HAP-1 (cell line): ENCODE results near the gene LRP6.

ENCODE experiments used
- DNase-seq, 2 experiments: peaks; one replicate each; pipeline ENCODE4 v3.0.0-alpha.2; 2016 to 2020; ENCODE audit warnings: low spot score in 2 of 2
- H3K27me3 ChIP-seq: fragments of 250-450 bp; sonication (Bioruptor Pico); 2 replicates; pipeline ENCODE4 v1.5.1; 2020; ENCODE audit warnings: low read depth, mild to moderate bottlenecking, moderate library complexity
- H3K36me3 ChIP-seq: fragments of 250-450 bp; sonication (Bioruptor Pico); replicated peaks from 2 replicates; pipeline ENCODE4 v1.5.1; 2020; ENCODE audit warnings: mild to moderate bottlenecking
- H3K4me1 ChIP-seq: fragments of 250-450 bp; sonication (Bioruptor Pico); 2 replicates; pipeline ENCODE4 v1.5.1; 2020; ENCODE audit warnings: mild to moderate bottlenecking
- H3K4me3 ChIP-seq: fragments of 250-450 bp; sonication (Bioruptor Pico); 2 replicates; pipeline ENCODE4 v1.5.1; 2020; ENCODE audit warnings: mild to moderate bottlenecking, moderate library complexity
- H3K9me3 ChIP-seq: fragments of 250-450 bp; sonication (Bioruptor Pico); 2 replicates; pipeline ENCODE4 v1.5.1; 2020; ENCODE audit warnings: mild to moderate bottlenecking, moderate library complexity
- in situ Hi-C: fragments of 300-500 bp; cut with MboI; formaldehyde crosslinking; loops from 3 replicates; pipeline ENCODE4 v1.14.3; 2020; ENCODE audit warnings: low sequenced_read_pairs, inconsistent platforms, mixed read lengths

The LRP6 gene

GRCh38 chr12:12070674-12071656 lies 195.9 kb downstream of the LRP6 start, which contains the start of gene BCL2L14:
BCL2L14 (plus strand) TSS chr12:12070939; CDS start chr12:12079306, 8,367 bp downstream.
- in situ Hi-C loops, result no loop called here
- Histone ChIP-seq H3K27me3 (no peaks in the 10 kb centered on the region), H3K36me3 (no peaks in the 10 kb centered on the region), H3K9me3 (no peaks in the 10 kb centered on the region), H3K4me3 (no peak within 1 kb of the TSS), H3K4me1 (no peaks in the 10 kb centered on the region; the same call in 1 of the 2 replicates)
- no peak for DNase-seq

GRCh38 chr12:12069821-12070548 lies 196.9 kb downstream of the LRP6 start:
- in situ Hi-C loops, result no loop called here
- H3K27me3 ChIP-seq, result no peaks in the 10 kb centered on the region
- no peak for DNase-seq

GRCh38 chr12:12068751-12069150 lies 198.1 kb downstream of the LRP6 start:
- no peaks in the 10 kb centered on the region; the same call in 1 of the 2 replicates for H3K4me1 ChIP-seq
- in situ Hi-C loops, result no loop called here

More at GRCh38 chr12:12069821-12070548, 196.9 kb downstream of the LRP6 start:
- no peaks in the 10 kb centered on the region for H3K36me3 ChIP-seq
- no peak overlapping the region for H3K4me3 ChIP-seq
- H3K4me1 ChIP-seq, result no peaks in the 10 kb centered on the region; the same call in 1 of the 2 replicates
- no peaks in the 10 kb centered on the region for H3K9me3 ChIP-seq

More at GRCh38 chr12:12068751-12069150, 198.1 kb downstream of the LRP6 start:
- no peaks in the 10 kb centered on the region for H3K27me3 ChIP-seq
- no peak for DNase-seq
- H3K9me3 ChIP-seq, result no peaks in the 10 kb centered on the region
- no peak overlapping the region for H3K4me3 ChIP-seq
- H3K36me3 ChIP-seq, result no peaks in the 10 kb centered on the region
